HG03025 (cell line): ENCODE measurements around the gene ABTB1.

Source experiments
- ATAC-seq: cut with Tn5 transposase; IDR thresholded peaks from one replicate; pipeline ENCODE4 v1.9.1; 2021; ENCODE audit warnings: mild to moderate bottlenecking, moderate library complexity; ENCODE audit not compliant: unreplicated experiment, low FRiP score

ABTB1 gene

DNA sequence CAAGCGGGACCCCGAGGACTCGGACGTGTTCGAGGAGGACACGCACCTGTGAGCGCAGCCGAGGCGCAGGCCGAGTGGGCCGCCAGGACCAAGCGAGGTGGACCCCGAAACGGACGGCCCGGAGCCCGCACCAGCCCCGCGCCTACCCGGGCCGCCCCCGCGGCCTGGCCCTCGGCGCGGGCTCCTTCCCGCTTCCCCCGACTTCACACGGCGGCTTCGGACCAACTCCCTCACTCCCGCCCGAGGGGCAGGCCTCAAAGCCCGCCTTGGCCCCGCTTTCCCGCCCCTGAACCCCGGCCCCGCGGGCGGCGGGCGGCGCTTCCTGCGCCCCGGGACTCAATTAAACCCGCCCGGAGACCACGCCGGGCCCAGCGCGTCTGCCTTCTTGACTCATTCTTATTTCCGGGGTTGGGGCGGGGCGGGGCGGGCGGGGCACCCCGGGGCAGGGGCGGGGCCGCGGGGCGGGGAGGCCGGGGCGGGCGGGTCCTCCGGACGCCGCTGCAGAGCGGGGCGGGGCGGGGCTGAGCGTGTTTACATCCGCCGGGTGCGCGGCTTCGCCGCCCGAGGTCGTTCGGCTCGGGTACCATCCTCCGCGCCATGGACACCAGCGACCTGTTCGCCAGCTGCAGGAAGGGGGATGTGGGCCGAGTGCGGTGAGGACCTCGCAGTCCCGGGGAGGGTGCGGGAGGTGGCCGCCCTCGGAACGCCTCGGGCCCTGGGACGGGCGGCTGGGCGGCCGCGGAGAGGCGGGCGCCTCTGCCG is at the start of gene ABTB1:
Gene ABTB1 (plus strand): TSS at position 524 of the 762 bp plus-strand sequence. CDS start 74 bp downstream, at position 598.
- peak; percentile 56 for ATAC-seq

DNA sequence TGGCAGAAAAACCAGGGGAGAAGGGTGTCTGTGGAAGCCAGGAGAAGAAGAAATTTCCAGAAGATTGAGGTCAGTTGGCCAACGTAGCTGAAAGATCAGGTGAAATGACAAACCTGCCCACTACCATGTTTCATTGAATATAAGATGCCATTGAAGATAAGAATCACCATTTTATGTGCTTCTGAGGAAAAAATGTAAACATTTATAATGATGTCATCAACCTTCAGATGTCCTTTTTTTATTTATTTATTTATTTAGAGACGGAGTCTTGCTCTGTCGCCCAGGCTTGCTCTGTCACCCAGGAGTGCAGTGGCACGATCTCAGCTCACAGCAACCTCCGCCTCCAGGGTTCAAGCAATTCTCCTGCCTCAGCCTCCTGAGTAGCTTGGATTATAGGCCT is 48.7 kb upstream of the ABTB1 start:
- no peak for ATAC-seq

DNA sequence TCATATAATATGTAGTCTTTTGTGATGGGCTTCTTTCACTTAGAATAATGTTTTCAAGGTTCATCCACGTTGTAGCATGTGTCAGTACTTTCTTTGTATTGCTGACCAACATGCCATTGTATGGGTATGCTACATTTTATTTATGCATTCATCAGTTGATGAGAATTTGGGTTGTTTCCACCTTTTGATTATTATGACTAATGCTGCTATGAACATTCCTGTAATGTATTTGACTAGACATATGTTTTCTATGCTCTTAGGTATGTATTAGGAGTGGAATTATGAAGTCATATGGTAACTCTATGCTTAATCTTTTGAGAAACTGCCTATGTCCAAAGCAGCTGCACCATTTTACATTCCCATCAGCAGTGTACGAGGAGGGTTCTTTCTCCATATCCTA is 46.9 kb upstream of the ABTB1 start:
- no peak for ATAC-seq

DNA sequence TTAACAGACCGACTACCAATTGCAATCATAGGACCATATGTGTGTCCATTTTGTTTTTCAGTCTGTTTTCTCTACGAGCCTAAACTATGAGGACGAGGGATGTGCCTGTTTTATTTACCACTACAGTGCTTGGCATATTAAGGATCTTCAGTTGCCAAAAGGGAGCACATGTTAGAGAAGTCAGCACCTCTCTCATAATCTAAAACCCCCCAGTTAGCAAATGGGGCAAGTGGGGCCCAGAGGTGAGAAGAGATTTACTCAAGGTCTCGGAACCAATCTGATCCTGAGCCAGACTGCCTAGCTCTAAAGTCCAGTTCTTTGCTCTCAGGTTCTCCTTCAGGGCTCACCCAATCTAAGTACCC is 44.3 kb upstream of the ABTB1 start:
- ATAC-seq = no peak

GRCh38 chr3:127628788-127629466 is 43.8 kb upstream of the ABTB1 start, which contains the start of gene PODXL2:
Gene PODXL2 (plus strand): TSS chr3:127629185. CDS start chr3:127629220, 35 bp downstream.
- no peak for ATAC-seq

GRCh38 chr3:127629467-127630403 is 43.0 kb upstream of the ABTB1 start:
- ATAC-seq = no peak

DNA sequence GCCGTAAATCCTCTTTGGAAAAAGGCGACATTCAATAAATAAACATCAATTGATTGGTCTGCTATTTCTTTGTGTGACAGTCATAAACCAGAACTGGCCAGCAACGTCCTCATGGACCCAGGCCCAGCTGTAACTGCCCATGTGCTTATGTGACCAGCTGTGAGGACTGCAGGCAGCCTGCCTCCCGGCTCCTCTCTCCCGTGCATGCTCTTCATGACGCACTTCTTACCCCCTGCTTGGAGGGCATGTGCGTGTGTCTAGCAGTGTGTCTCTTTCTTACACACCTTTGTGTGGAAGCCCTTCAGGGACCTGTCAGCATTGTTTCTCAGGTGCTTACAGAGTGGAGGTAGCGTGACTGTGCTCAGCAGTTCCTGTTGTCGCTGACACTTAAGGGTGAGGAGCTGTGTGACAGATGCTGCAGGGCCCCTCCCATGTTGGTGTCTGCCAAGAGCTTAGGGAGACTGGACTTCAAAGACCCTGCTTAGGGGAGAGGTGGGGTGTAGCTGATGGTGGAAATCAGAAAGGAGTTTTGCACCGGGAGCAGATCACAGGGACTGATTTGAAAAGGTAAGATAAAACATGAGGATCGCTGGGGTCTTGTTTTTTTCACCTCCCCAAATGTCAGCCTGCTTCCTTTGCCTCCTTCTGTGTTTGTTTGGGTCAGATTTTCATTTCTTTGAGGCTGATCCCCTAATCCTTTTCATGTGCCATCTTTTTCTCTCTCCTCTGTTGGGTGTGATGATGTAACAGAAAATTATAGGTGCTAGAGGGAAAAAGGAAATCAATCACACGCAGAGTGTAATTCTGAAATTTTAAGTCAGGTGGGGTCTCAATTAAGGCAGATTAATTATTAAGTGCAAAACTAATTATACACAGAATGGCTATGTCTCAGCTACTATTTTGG is 41.7 kb upstream of the ABTB1 start:
- no peak for ATAC-seq

DNA sequence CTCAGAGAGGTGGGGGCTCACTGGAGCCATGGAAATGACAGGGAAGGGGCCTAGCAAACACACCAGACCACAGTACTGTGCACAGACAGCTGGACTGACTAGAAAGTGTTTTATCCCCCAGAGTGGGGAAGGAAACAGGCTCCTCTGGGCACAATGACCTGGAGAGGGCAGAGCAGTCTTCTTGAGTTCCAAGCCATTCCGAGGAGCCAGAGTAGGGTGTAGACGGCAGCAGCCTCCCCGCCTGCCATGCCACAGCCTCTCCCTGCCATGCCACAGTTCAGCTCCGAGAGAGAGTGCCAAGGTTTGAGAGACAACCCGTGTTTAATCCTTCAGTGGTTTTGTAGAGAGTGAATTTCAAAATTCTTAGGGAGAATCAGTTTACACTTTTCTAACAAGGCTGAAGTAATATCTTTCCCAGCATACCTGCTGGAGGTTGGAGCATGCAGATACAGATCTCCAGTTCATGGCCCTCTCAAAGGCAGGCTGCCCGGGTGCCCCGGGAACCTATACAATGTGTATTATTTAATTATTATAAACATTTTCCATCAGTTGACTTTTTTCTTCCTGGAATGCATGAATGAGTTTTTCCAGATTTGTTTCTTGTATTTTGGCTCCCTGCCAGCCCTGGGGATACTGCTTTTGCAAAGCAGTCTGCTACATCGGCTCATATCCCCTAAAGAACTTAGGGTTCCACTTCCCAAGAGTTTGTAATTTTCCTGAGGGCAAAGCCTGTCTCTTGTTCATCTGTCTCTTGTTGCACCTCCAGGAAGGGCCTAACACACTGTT is 40.5 kb upstream of the ABTB1 start:
- ATAC-seq = no peak

DNA sequence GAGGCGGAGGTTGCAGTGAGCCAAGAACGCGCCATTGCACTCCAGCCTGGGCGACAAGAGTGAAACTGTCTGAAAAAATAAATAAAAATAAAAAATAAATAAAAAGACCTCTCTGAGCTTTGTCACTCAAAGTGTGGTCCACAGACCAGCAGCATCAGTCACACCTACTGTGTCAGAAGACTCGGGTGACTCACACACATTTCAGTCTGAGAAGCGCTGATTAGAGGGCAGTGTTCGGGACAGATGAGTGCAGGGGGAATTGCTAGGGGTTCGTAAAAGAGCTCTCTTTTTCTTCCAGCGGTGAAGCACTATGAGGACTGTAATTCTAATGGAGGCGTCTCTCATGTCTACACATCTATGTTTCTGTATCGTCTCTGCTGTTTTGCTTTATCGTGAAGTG is 38.1 kb upstream of the ABTB1 start:
- no peak for ATAC-seq

- no peak for ATAC-seq
These were observed 35.2 kb upstream of the ABTB1 start for GRCh38 chr3:127637546-127637945.

DNA sequence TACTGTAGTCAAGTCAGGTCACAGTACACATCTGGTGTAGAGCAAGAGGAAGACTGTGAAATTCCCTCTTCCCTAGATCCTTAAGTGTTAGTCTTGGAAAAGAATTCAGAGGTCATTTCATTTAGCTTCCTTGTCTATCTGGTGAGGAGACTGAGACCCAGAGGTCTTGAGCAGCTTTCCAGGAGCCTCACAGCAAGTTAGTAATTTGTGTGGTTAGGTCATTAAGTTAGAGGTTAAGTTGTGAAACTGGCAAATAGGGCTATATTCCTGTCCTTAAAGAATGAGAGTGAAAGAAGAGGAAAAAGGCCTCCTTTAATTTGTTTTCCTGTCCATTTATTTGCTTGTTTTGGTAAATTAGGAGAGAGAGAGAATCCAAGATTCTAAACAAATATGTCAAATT is 34.8 kb upstream of the ABTB1 start:
- no peak for ATAC-seq

DNA sequence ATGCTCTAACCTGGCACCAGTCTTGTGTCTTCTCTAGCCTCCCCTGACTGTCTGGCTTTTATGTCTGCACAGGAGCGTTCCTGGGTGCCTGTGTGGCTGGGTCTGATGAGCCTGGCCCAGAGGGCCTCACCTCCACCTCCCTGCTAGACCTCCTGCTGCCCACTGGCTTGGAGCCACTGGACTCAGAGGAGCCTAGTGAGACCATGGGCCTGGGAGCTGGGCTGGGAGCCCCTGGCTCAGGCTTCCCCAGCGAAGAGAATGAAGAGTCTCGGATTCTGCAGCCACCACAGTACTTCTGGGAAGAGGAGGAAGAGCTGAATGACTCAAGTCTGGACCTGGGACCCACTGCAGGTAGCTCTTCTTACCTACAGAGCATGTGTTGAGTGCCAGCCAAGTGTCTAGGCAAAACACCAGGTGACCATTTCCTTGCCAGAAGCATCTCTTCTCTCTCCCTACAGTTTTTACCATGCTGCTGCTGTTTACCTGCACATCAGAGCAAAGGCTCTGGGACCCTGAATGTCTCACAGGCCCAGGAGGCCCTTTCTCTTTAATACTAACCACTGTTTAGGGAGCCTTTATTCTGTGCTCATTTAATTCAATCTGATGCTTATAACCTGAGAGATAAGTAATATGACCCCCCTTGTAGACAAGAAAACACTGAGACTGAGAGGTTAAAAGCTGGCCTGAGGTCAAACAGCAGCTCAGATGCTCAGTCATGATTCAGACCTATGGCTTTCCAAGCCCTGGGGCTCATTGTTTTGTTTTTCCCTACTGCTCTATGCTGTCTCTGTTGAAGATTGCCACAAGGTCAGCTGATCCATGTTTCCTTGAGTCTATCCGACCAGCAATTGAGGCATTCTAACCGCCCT is 33.3 kb upstream of the ABTB1 start:
- ATAC-seq = no peak

DNA sequence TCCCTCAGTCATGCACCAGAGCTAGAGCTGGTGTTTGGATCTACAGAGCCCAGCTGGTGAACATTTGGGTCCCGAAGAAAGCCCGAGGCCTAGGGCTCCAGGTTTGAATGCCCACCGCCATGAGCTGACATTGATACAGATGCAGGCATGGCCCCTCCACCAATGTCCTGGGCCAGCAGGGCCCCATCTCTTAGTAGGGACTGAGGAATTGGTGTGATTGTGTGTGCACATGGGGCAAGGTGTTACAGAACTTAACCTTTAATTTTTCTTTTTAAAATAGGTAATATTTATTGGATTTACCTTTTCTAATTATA is 32.8 kb upstream of the ABTB1 start:
- no peak for ATAC-seq

DNA sequence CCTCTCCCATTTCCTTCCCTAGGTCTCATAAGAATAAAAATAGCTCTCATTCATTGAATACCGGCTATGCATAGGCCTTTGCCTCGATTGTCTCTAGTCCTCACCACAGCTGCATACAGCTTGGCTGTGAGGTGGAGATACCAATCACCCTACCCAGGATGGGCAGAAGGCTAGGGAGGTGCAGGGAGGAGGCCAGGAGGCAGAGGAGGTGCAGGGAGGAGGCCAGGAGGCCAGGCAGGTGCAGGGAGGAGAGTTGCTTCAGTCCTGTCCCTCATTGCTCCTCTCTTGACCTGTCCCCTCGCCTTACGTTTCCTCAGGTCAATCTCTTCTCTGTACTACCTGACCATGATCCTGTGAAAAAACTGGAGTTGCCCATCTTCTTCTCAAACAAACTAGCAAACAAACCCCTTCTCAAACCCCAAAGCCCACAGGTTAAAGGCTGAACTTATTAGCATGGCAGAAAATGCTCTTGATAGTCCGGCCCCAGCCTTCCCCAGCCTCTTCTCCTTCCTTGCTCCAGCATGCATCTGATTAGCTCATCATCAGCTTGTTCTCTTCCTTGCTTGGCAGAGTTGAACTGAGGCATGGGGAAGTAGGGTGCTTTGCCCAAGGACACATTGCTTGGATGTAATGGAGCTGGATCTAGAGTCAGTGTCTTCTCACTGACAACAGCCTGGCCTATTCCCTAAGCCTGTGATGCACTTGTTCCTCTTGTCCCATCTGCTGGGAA is 27.9 kb upstream of the ABTB1 start:
- no peak for ATAC-seq

DNA sequence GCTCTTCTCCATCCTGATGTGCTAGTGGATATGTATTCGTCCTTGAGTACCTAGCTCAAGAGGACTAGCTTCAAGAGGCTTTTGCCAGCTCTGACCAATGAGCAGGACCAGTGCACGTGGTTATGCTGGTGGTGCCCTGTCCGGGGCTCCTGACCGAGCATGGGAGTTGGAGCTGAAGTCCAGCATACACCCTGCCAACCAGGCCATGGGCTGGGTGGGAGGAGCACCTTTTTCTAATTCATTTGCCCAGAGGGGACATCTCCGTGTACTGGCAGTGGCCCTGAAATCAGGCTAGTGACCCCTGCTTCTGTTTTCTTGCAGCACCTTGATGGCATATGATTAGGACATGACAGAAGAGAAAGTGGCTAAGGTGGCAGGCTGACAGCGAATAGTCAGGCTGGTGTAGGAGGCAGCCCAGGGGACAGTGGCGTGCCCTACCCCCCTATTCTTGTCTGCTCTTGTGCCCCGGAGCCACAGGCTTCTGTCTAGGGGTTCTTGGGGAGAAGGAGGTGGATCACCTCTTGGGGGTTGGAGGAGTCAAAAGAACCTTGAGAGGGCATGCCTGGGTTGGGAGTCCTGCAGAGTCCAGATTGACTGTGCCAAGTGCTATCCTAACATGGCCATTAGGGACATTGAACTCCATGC is 27.3 kb upstream of the ABTB1 start:
- no peak for ATAC-seq

- no peak for ATAC-seq
These were observed 26.2 kb upstream of the ABTB1 start for GRCh38 chr3:127646501-127647046.
